Endothelial cell of umbilical vein (primary cell): ENCODE measurements around the gene DHRS4. TPM values are rescaled to one million over a fixed set of nuclear protein-coding genes. Genes with fewer than 3 reads are reported as not detected.

ENCODE experiments used
- BruUV-seq: library from RNA; stranded (reverse); fragments of 400-500 nt; replicated peaks from 2 replicates; lab custom pipeline; 2021; lab: Mats Ljungman, UMichigan
- CTCF ChIA-PET: fragments of 300-600, 350-600 bp; sonication (Branson Sonifier 250); formaldehyde crosslinking; loops from one replicate; lab custom pipeline; 2021; ENCODE audit warnings: antibody characterized with exemption, inconsistent platforms; lab: Charles Lee
- POLR2A ChIA-PET: fragments of 300-600, 350-600 bp; sonication (Branson Sonifier 250); formaldehyde crosslinking; loops from one replicate; lab custom pipeline; 2021; ENCODE audit warnings: antibody characterized with exemption, inconsistent platforms; lab: Charles Lee
- DNase-seq: peaks from one replicate; pipeline ENCODE4 v3.0.0-alpha.2; 2011; ENCODE audit warnings: low read depth, low spot score
- FAIRE-seq: peaks from 2 replicates; lab custom pipeline; 2011; peaks lifted over from hg19 to GRCh38; lab: Jason Lieb, UNC
- H2AFZ ChIP-seq: 2 replicates; pipeline ENCODE4 v1.6.0; 2012; ENCODE audit warnings: low read depth, low read length, control low read depth, inconsistent platforms
- H3K27ac ChIP-seq: 2 replicates; pipeline ENCODE4 v1.5.1; 2011; ENCODE audit warnings: low read depth, mild to moderate bottlenecking, control low read depth, low read length, moderate library complexity; ENCODE audit not compliant: insufficient read depth
- H3K27me3 ChIP-seq, 2 experiments: 2 replicates each; pipeline versions ENCODE4 v1.6.0 to v1.6.1; 2011; ENCODE audit warnings: low read length in 2 of 2, mixed read lengths in 1 of 2; ENCODE audit not compliant: control insufficient read depth in 2 of 2, insufficient read depth in 2 of 2
- H3K36me3 ChIP-seq, 2 experiments: 2 replicates in 1 of 2; 3 replicates in 1 of 2; pipeline ENCODE4 v1.5.1; 2011; ENCODE audit warnings: low read length in 2 of 2, mild to moderate bottlenecking in 1 of 2, moderate library complexity in 1 of 2; ENCODE audit not compliant: control insufficient read depth in 2 of 2, insufficient read depth in 2 of 2; ENCODE audit errors: extremely low read depth in 1 of 2
- H3K4me1 ChIP-seq: 3 replicates; pipeline ENCODE4 v1.5.1; 2011; ENCODE audit warnings: mild to moderate bottlenecking, low read length; ENCODE audit not compliant: control insufficient read depth, insufficient read depth; ENCODE audit errors: extremely low read depth
- H3K4me2 ChIP-seq: 2 replicates; pipeline ENCODE4 v1.6.1; 2011; ENCODE audit warnings: low read length, control low read depth, mixed read lengths; ENCODE audit not compliant: insufficient read depth
- H3K4me3 ChIP-seq, 3 experiments: fragments of 200-600 bp in 1 of 3; sonication (generic), shearing (Covaris generic) in 1 of 3; replicated peaks in 1 of 3; 2 replicates each; pipeline ENCODE4 v1.5.1; 2011 to 2016; ENCODE audit warnings: control low read depth in 3 of 3, low read length in 3 of 3, mild to moderate bottlenecking in 2 of 3, inconsistent platforms in 1 of 3, low read depth in 1 of 3, moderate library complexity in 1 of 3; ENCODE audit not compliant: insufficient read depth in 1 of 3
- H3K79me2 ChIP-seq: 2 replicates; pipeline ENCODE4 v1.6.0; 2012; ENCODE audit warnings: low read length, inconsistent platforms; ENCODE audit not compliant: control insufficient read depth, insufficient read depth
- H3K9ac ChIP-seq: replicated peaks from 2 replicates; pipeline ENCODE3; 2011; ENCODE audit warnings: low read length, control low read depth; ENCODE audit not compliant: insufficient read depth; ENCODE audit errors: extremely low read depth
- H3K9me1 ChIP-seq: replicated peaks from 3 replicates; pipeline ENCODE4 v1.6.0; 2011; ENCODE audit warnings: mild to moderate bottlenecking, low read length; ENCODE audit not compliant: control insufficient read depth, insufficient read depth; ENCODE audit errors: extremely low read depth
- H3K9me3 ChIP-seq: replicated peaks from 2 replicates; pipeline ENCODE4 v1.5.1; 2012; ENCODE audit warnings: low read length, inconsistent platforms; ENCODE audit not compliant: control insufficient read depth, insufficient read depth
- H4K20me1 ChIP-seq: replicated peaks from 2 replicates; pipeline ENCODE3; 2011; ENCODE audit warnings: mild to moderate bottlenecking, low read length; ENCODE audit not compliant: control insufficient read depth, insufficient read depth; ENCODE audit errors: extremely low read depth
- CTCF ChIP-seq, 2 donors: IDR thresholded peaks; 1 replicate in 1 of 2; 2 replicates in 1 of 2; pipeline ENCODE4 v1.5.1; 2011; ENCODE audit warnings: low read length in 2 of 2, mild to moderate bottlenecking in 2 of 2, moderate library complexity in 2 of 2, control low read depth in 1 of 2, inconsistent platforms in 1 of 2, low read depth in 1 of 2; ENCODE audit not compliant: insufficient read depth in 1 of 2; ENCODE audit errors: extremely low read depth in 1 of 2
- EZH2 ChIP-seq: IDR thresholded peaks from 2 replicates; pipeline ENCODE4 v1.6.1; 2012; ENCODE audit warnings: borderline replicate concordance, low read depth, mild to moderate bottlenecking, moderate library complexity, low read length, inconsistent platforms; ENCODE audit not compliant: severe bottlenecking
- FOS ChIP-seq: IDR thresholded peaks from 2 replicates; pipeline ENCODE4 v1.6.1; 2011; ENCODE audit warnings: mild to moderate bottlenecking, low read length, moderate library complexity, borderline replicate concordance; ENCODE audit not compliant: insufficient read depth
- GATA2 ChIP-seq: IDR thresholded peaks from 2 replicates; pipeline ENCODE4 v1.7.0; 2011; ENCODE audit warnings: low read depth, mild to moderate bottlenecking, moderate library complexity, mixed read lengths, low read length; ENCODE audit not compliant: insufficient read length, insufficient read depth
- JUN ChIP-seq: IDR thresholded peaks from 2 replicates; pipeline ENCODE4 v1.6.1; 2011; ENCODE audit warnings: borderline replicate concordance, low read depth; ENCODE audit not compliant: insufficient read length, insufficient read depth
- MAX ChIP-seq: IDR thresholded peaks from 2 replicates; pipeline ENCODE4 v1.6.1; 2011; ENCODE audit not compliant: insufficient read depth, insufficient read length
- MYC ChIP-seq: IDR thresholded peaks from one replicate; pipeline ENCODE4 v1.6.1; 2011; ENCODE audit warnings: mild to moderate bottlenecking, low read depth, low read length
- POLR2A ChIP-seq: IDR thresholded peaks from 2 replicates; pipeline ENCODE4 v1.6.1; 2012; ENCODE audit warnings: low read depth, mild to moderate bottlenecking, control low read depth, low read length
- POLR2AphosphoS5 ChIP-seq: IDR thresholded peaks from 2 replicates; pipeline ENCODE4 v1.6.1; 2012; ENCODE audit warnings: low read depth, mild to moderate bottlenecking, control low read depth, low read length, moderate library complexity; ENCODE audit not compliant: insufficient read depth
- dilution Hi-C: fragments of 300-500 bp; cut with MboI; formaldehyde crosslinking; loops from one replicate; pipeline ENCODE4 v1.15.0; 2019; ENCODE audit warnings: low sequenced_read_pairs; ENCODE audit not compliant: extremely low pct_ligation_motif_present
- intact Hi-C: fragments of 100-400 bp; cut with micrococcal nuclease; formaldehyde crosslinking; loops from one replicate; pipeline ENCODE4 v1.10.0; 2022
- polyA plus RNA-seq, 4 experiments: library from polyadenylated mRNA; depleted of rRNA in 3 of 4; stranded (reverse) in 3 of 4; unstranded in 1 of 4; fragments of >200 nt; gene quantifications; 2 replicates each; pipeline versions ENCODE4 v1.2.1 to v1.2.3, GENCODE V29; 2011 to 2012; ENCODE audit warnings: missing spikeins in 1 of 4
- total RNA-seq: library from RNA; stranded (reverse); gene quantifications from 2 replicates; pipeline ENCODE4 v1.2.3, GENCODE V29; 2021

DHRS4 gene
- total and polyA plus RNA-seq, 2 donors (not counting 3 experiments of a cell fraction or from before 2014, with no cell fraction given): 19.2 to 32.0 TPM

- no peaks in the 10 kb centered on the region for H3K27me3 ChIP-seq
- no peaks in the 10 kb centered on the region for H4K20me1 ChIP-seq
- DNase-seq: no peak
- dilution Hi-C loops (no loop called here), intact Hi-C loops (no loop called here)
- POLR2A ChIA-PET: no interaction called here
- CTCF ChIA-PET: interaction anchor here (1.2 kb wide), 1 partner anchor 210 kb away, joined by 3 read pairs; no protein-coding TSS in a partner anchor
- TF ChIP-seq EZH2 (no peak), JUN (no peak), MAX (no peak), GATA2 (no peak), FOS (no peak), POLR2A (no peak), POLR2AphosphoS5 (no peak), CTCF (IDR thresholded peaks at IDR 0.05; ENCODE audit: extremely low read depth in 1 of 2, insufficient read depth in 1 of 2, low read depth in 1 of 2, low read length in 2 of 2) (no peak), MYC (no peak)
- H3K4me2 ChIP-seq: no peak overlapping the region
- no peak for FAIRE-seq
- no peaks in the 10 kb centered on the region for H3K9me1 ChIP-seq
- no peaks in the 10 kb centered on the region for H3K4me1 ChIP-seq
- no TSS peak for BruUV-seq
- no peaks in the 10 kb centered on the region for H3K9me3 ChIP-seq
- H3K79me2 ChIP-seq: no peaks in the 10 kb centered on the region
- H3K9ac ChIP-seq: no peak overlapping the region
- H2AFZ ChIP-seq: no peak overlapping the region
- H3K27ac ChIP-seq: no peak overlapping the region
- H3K36me3 ChIP-seq: no peaks in the 10 kb centered on the region
- H3K4me3 ChIP-seq: no peak overlapping the region
Observed at GRCh38 chr14:23937203-23937602, 16.4 kb upstream of the DHRS4 start.
